ENCODE data around the gene MYO1E.
A peak's percentile ranks its signal among the peaks of the same experiment; 100 is the strongest.

Gene MYO1E

GRCh38 chr15:59258317-59258716 lies 114.4 kb downstream of the MYO1E start:
- TF ChIP-seq CTCF (IDR thresholded peaks at IDR 0.05; ENCODE audit: extremely low read depth, missing control alignments) = no peak
- DNase-seq (ENCODE audit: low spot score) = no peak

- no peak for DNase-seq (ENCODE audit: low spot score)
Measured at GRCh38 chr15:59257140-59257539, 115.5 kb downstream of the MYO1E start.

GRCh38 chr15:59256482-59256881 lies 116.2 kb downstream of the MYO1E start:
- TF ChIP-seq CTCF (IDR thresholded peaks at IDR 0.05; ENCODE audit: extremely low read depth, missing control alignments) = no peak
- no peak for DNase-seq (ENCODE audit: low spot score)

More at GRCh38 chr15:59257140-59257539, 115.5 kb downstream of the MYO1E start:
- no peak for TF ChIP-seq CTCF (IDR thresholded peaks at IDR 0.05; ENCODE audit: extremely low read depth, missing control alignments)

- no peak for TF ChIP-seq CTCF (IDR thresholded peaks at IDR 0.05; ENCODE audit: extremely low read depth, missing control alignments)
Measured at GRCh38 chr15:59255680-59256336, 116.9 kb downstream of the MYO1E start.

GRCh38 chr15:59252137-59252536 lies 120.5 kb downstream of the MYO1E start:
- DNase-seq (ENCODE audit: low spot score) = no peak

More at GRCh38 chr15:59255680-59256336, 116.9 kb downstream of the MYO1E start:
- no peak for DNase-seq (ENCODE audit: low spot score)

GRCh38 chr15:59251001-59251845 lies 121.4 kb downstream of the MYO1E start:
- TF ChIP-seq CTCF (IDR thresholded peaks at IDR 0.05; ENCODE audit: extremely low read depth, missing control alignments) = no peak
- peak; percentile 53 for DNase-seq (ENCODE audit: low spot score)

More at GRCh38 chr15:59252137-59252536, 120.5 kb downstream of the MYO1E start:
- no peak for TF ChIP-seq CTCF (IDR thresholded peaks at IDR 0.05; ENCODE audit: extremely low read depth, missing control alignments)

- no peak for TF ChIP-seq CTCF (IDR thresholded peaks at IDR 0.05; ENCODE audit: extremely low read depth, missing control alignments)
- DNase-seq (ENCODE audit: low spot score) = no peak
Measured at GRCh38 chr15:59250249-59250648, 122.4 kb downstream of the MYO1E start.
